ENCODE data around the gene RUNDC1.

DNA sequence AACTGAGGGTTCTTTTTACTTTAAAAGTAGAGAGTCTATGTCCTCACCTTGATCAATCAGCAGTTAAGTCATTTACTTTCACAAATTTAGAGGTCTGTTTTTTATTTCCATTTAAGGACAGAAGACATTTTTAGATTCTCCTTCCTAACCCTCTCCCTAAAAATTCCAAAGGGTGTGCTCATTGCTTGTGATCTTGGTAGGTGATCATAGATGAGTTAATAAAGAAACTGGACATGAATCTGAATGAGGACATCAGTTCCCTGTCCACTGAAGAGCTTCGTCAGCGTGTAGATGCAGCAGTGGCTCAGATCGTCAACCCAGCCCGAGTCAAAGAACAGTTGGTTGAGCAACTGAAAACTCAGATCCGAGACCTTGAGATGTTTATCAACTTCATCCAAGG is 8.8 kb downstream of the RUNDC1 start:
- TF ChIP-seq POLR2A (IDR thresholded peaks at IDR 0.05), result no peak
- TF ChIP-seq, protein P1, sequence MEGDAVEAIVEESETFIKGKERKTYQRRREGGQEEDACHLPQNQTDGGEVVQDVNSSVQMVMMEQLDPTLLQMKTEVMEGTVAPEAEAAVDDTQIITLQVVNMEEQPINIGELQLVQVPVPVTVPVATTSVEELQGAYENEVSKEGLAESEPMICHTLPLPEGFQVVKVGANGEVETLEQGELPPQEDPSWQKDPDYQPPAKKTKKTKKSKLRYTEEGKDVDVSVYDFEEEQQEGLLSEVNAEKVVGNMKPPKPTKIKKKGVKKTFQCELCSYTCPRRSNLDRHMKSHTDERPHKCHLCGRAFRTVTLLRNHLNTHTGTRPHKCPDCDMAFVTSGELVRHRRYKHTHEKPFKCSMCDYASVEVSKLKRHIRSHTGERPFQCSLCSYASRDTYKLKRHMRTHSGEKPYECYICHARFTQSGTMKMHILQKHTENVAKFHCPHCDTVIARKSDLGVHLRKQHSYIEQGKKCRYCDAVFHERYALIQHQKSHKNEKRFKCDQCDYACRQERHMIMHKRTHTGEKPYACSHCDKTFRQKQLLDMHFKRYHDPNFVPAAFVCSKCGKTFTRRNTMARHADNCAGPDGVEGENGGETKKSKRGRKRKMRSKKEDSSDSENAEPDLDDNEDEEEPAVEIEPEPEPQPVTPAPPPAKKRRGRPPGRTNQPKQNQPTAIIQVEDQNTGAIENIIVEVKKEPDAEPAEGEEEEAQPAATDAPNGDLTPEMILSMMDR (IDR thresholded peaks at IDR 0.05), result no peak

All from heart left ventricle (tissue), 13 donors.